Smooth muscle cell (in vitro differentiated cells): Measurements from ENCODE around the gene SERPINE1. TPM values are rescaled to one million over a fixed set of nuclear protein-coding genes. Genes with fewer than 3 reads are reported as not detected.
"Not testable (repeated sequence)": the region's sequence is repeated elsewhere in the genome, so short reads cannot be mapped to it uniquely, and the experiment has no call there.

Source experiments
- DNase-seq: peaks from one replicate; lab custom pipeline; 2025; ENCODE audit not compliant: unreplicated experiment; lab: John Stamatoyannopoulos, UW
- H2AFZ ChIP-seq: fragments of 200-600 bp; sonication (generic); 2 replicates; pipeline ENCODE4 v1.6.0; 2016; ENCODE audit warnings: antibody characterized with exemption, low read depth, mild to moderate bottlenecking
- H3F3A ChIP-seq: fragments of 200-600 bp; sonication (generic); 2 replicates; pipeline ENCODE4 v1.6.0; 2017; ENCODE audit warnings: antibody characterized with exemption, low read depth
- H3K27ac ChIP-seq: fragments of 200-600 bp; sonication (generic); 2 replicates; pipeline ENCODE4 v1.5.1; 2016; ENCODE audit warnings: low read depth, mild to moderate bottlenecking
- H3K27me3 ChIP-seq: fragments of 200-600 bp; sonication (generic); 2 replicates; pipeline ENCODE4 v1.6.1; 2016; ENCODE audit warnings: low read depth, mild to moderate bottlenecking
- H3K36me3 ChIP-seq: fragments of 200-600 bp; sonication (generic); 2 replicates; pipeline ENCODE4 v1.5.1; 2016; ENCODE audit warnings: low read depth
- H3K4me1 ChIP-seq: fragments of 200-600 bp; sonication (generic); 2 replicates; pipeline ENCODE4 v1.5.1; 2016; ENCODE audit warnings: low read depth
- H3K4me2 ChIP-seq: fragments of 200-600 bp; sonication (generic); 2 replicates; pipeline ENCODE4 v1.6.0; 2016; ENCODE audit warnings: mild to moderate bottlenecking
- H3K4me3 ChIP-seq: fragments of 200-600 bp; sonication (generic); 2 replicates; pipeline ENCODE4 v1.5.1; 2016; ENCODE audit warnings: mild to moderate bottlenecking
- H3K79me2 ChIP-seq: fragments of 200-600 bp; sonication (generic); 2 replicates; pipeline ENCODE4 v1.6.0; 2016; ENCODE audit warnings: low read depth, mild to moderate bottlenecking
- H3K9ac ChIP-seq: fragments of 200-600 bp; sonication (generic); 2 replicates; pipeline ENCODE4 v1.6.0; 2016; ENCODE audit warnings: low read depth
- H3K9me3 ChIP-seq: fragments of 200-600 bp; sonication (generic); replicated peaks from 2 replicates; pipeline ENCODE4 v1.5.1; 2016; ENCODE audit warnings: low read depth
- H4K20me1 ChIP-seq: fragments of 200-600 bp; sonication (generic); 2 replicates; pipeline ENCODE4 v1.6.0; 2016; ENCODE audit warnings: low read depth
- WGBS: methylation state at CpG from one replicate; pipeline ENCODE4 v1.1.7; 2016; ENCODE audit warnings: low lambda C conversion rate; 5-methylcytosine and 5-hydroxymethylcytosine counted together
- polyA plus RNA-seq: library from polyadenylated mRNA; unstranded; fragments of >200 nt; fragmentation: Nextera tagmentation; extraction: Ambion mirVana; gene quantifications from 2 replicates; pipeline ENCODE4 v1.2.1, GENCODE V29; 2016
- total RNA-seq: library from RNA; depleted of rRNA; stranded (reverse); fragments of >200 nt; gene quantifications from 2 replicates; pipeline ENCODE4 v1.2.3, GENCODE V29; 2014
- TF ChIP-seq, protein P1 (sequence below): fragments of 200-600 bp; sonication (generic); IDR thresholded peaks from 2 replicates; pipeline ENCODE4 v1.5.1; 2017; ENCODE audit warnings: borderline replicate concordance, mild to moderate bottlenecking, antibody characterized with exemption; ENCODE audit not compliant: insufficient read depth, poor library complexity, severe bottlenecking

Gene SERPINE1
- total and polyA plus RNA-seq, 2 experiments from 2014 or later = 435 to 495 TPM

GRCh38 chr7:101099969-101100781 lies 26.7 kb upstream of the SERPINE1 start:
- H3K4me3 ChIP-seq = no peak overlapping the region
- peak overlapping the region; percentile 96 for H3K27ac ChIP-seq
- 18% methylated on average over 26 of the region's 26 CpGs for WGBS
- peaks cover 18% of the 10 kb centered on the region for H3F3A ChIP-seq
- TF ChIP-seq, protein P1, sequence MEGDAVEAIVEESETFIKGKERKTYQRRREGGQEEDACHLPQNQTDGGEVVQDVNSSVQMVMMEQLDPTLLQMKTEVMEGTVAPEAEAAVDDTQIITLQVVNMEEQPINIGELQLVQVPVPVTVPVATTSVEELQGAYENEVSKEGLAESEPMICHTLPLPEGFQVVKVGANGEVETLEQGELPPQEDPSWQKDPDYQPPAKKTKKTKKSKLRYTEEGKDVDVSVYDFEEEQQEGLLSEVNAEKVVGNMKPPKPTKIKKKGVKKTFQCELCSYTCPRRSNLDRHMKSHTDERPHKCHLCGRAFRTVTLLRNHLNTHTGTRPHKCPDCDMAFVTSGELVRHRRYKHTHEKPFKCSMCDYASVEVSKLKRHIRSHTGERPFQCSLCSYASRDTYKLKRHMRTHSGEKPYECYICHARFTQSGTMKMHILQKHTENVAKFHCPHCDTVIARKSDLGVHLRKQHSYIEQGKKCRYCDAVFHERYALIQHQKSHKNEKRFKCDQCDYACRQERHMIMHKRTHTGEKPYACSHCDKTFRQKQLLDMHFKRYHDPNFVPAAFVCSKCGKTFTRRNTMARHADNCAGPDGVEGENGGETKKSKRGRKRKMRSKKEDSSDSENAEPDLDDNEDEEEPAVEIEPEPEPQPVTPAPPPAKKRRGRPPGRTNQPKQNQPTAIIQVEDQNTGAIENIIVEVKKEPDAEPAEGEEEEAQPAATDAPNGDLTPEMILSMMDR = no peak
- no peaks in the 10 kb centered on the region for H3K9me3 ChIP-seq
- no peaks in the 10 kb centered on the region for H3K36me3 ChIP-seq
- peak overlapping the region; percentile 63 for H3K4me2 ChIP-seq
- H3K27me3 ChIP-seq = no peaks in the 10 kb centered on the region
- H4K20me1 ChIP-seq = no peaks in the 10 kb centered on the region
- peaks cover 13% of the 10 kb centered on the region for H3K4me1 ChIP-seq
- H3K79me2 ChIP-seq = no peaks in the 10 kb centered on the region
- H3K9ac ChIP-seq = peak overlapping the region; percentile 78
- no peak overlapping the region for H2AFZ ChIP-seq
- DNase-seq = peak; percentile 83

DNA sequence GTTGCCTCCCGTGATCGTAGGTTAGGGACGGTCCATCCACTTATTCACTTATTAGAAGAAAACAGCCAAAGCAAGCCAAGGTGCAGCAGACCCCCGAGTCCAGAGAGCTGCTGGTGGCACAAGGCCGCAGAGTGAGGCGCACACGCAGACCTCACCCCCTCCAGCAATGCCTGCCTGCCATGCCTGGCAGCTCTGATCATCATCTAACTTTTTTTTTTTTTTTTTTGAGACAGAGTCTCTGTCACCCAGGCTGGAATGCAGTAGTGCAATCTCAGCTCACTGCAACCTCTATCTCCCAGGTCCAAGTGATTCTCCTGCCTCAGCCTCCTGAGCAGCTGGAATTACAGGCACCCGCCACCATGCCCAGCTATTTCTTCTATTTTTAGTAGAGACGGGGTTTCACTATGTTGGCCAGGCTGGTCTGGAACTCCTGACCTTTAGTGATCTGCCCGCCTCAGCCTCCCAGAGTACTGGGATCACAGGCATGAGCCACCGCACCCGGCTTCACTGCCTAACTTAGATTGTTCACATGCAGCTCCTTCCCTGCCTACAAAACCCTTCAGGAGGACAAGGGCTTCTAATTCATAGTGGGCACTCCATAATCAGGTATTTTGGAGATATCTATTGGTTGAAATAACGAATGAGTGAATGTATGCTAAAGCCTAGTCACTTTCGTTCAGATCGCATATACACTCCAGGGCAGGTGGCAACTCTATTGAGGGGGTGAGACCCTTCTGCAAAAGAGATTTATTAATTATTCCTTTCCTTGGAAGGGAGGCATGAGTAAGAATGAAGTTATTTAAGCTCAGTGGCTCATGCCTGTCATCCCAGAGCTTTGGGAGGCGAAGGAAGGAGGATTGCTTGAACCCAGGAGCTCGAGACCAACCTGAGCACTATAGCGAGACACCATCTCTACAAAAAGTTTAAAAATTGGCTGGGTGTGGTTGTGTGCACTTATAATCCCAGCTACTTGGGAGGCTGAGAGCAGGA lies 25.8 kb upstream of the SERPINE1 start:
- Histone ChIP-seq H3K27ac (peak overlapping the region; percentile 96), H3K79me2 (no peaks in the 10 kb centered on the region), H3K4me3 (no peak overlapping the region), H3K4me1 (peaks cover 13% of the 10 kb centered on the region), H3K36me3 (no peaks in the 10 kb centered on the region), H3K9me3 (no peaks in the 10 kb centered on the region), H2AFZ (no peak overlapping the region), H3K4me2 (peak overlapping the region; percentile 63), H3F3A (peaks cover 18% of the 10 kb centered on the region), H3K27me3 (no peaks in the 10 kb centered on the region), H4K20me1 (no peaks in the 10 kb centered on the region), H3K9ac (peak overlapping the region; percentile 78)
- WGBS = 81% methylated on average over 18 of the region's 18 CpGs
- TF ChIP-seq, protein P1 = no peak
- no peak for DNase-seq

DNA sequence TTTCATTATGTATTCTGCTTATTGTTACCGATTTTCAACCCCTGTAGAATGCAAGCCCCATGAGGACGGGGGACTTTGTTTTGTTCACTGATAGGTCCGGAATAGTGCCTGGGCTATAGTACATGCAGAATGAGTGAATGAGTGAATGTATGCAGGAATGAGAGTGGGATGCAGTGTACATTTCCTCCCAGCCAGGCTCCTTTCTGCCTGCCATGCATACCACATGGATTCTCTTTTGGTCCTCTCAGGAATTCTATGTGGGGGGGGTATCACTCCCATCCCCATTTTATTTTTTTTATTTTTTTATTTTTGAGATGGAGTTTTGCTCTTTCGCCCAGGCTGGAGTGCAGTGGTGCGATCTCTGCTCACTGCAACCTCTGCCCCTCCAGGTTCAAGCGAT lies 24.9 kb upstream of the SERPINE1 start:
- DNase-seq = no peak
- Histone ChIP-seq H3F3A (peaks cover 18% of the 10 kb centered on the region), H3K9ac (no peak overlapping the region), H3K4me3 (no peak overlapping the region), H2AFZ (no peak overlapping the region), H3K9me3 (no peaks in the 10 kb centered on the region), H3K27me3 (no peaks in the 10 kb centered on the region), H3K4me2 (no peak overlapping the region), H3K27ac (no peak overlapping the region), H3K4me1 (peaks cover 13% of the 10 kb centered on the region), H3K79me2 (no peaks in the 10 kb centered on the region), H3K36me3 (no peaks in the 10 kb centered on the region), H4K20me1 (no peaks in the 10 kb centered on the region)
- WGBS = 90% methylated on average over 6 of the region's 6 CpGs
- TF ChIP-seq, protein P1 = no peak

- not testable (repeated sequence) for H3K9me3 ChIP-seq, H2AFZ ChIP-seq, H3K4me3 ChIP-seq, H3K79me2 ChIP-seq, DNase-seq, H3K27ac ChIP-seq, H3K36me3 ChIP-seq, H4K20me1 ChIP-seq, H3K4me2 ChIP-seq, H3K27me3 ChIP-seq, H3K9ac ChIP-seq
- Histone ChIP-seq H3F3A (peaks cover 18% of the 10 kb centered on the region), H3K4me1 (peaks cover 13% of the 10 kb centered on the region)
- WGBS = 95% methylated on average over 10 of the region's 10 CpGs
These were observed 23.2 kb upstream of the SERPINE1 start for GRCh38 chr7:101103701-101104100.
